ENCODE measurements around the gene CHRNA1.

The CHRNA1 gene

DNA sequence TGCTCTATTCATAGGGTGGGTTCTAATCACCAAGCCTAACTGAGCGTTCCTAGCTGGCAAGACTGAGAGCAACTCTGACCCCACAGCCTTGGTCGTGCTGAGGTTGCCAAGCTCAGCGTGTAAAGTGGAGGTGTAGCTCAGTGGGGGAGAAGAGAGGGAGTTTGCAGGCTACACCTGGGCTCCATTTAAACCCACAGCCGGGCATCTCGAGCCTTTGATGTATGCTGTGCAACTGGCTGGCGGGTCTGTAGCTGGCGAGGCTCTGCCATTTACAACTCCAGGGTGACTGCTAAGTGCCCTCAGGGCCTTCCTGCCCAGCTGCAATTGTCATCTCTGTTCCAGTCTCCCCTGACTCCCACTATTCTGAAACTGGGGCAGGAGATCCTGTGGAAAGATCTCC lies 20.0 kb upstream of the CHRNA1 start:
- Histone ChIP-seq H3K4me3 (no peak overlapping the region), H3K27ac (no peak overlapping the region)
- TF ChIP-seq, protein P1, sequence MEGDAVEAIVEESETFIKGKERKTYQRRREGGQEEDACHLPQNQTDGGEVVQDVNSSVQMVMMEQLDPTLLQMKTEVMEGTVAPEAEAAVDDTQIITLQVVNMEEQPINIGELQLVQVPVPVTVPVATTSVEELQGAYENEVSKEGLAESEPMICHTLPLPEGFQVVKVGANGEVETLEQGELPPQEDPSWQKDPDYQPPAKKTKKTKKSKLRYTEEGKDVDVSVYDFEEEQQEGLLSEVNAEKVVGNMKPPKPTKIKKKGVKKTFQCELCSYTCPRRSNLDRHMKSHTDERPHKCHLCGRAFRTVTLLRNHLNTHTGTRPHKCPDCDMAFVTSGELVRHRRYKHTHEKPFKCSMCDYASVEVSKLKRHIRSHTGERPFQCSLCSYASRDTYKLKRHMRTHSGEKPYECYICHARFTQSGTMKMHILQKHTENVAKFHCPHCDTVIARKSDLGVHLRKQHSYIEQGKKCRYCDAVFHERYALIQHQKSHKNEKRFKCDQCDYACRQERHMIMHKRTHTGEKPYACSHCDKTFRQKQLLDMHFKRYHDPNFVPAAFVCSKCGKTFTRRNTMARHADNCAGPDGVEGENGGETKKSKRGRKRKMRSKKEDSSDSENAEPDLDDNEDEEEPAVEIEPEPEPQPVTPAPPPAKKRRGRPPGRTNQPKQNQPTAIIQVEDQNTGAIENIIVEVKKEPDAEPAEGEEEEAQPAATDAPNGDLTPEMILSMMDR (IDR thresholded peaks at IDR 0.05), result no peak
- DNase-seq (ENCODE audit: low spot score), result no peak

DNA sequence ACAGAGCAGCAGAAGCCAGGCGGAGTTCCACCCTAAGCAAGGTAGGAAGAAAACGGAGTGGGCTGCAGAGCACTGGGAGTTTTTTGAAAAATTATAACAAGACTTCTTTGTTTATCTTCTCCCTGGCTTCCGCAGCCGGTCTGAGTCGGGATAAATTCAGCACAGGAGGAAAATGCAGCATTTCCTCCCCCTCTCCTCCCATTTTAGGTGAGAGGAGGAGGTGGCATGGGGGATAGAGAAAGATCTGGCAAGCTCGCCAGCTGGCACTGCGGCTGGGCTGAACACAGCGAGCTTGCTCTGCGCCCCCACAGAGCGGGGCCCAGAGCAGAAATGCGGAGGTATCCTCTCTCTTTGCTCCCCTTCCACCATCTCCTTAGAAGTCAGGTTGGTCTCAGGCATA lies 17.7 kb upstream of the CHRNA1 start:
- no peak overlapping the region for H3K4me3 ChIP-seq
- no peak overlapping the region for H3K27ac ChIP-seq
- TF ChIP-seq, protein P1 (IDR thresholded peaks at IDR 0.05), result no peak
- DNase-seq (ENCODE audit: low spot score), result no peak

DNA sequence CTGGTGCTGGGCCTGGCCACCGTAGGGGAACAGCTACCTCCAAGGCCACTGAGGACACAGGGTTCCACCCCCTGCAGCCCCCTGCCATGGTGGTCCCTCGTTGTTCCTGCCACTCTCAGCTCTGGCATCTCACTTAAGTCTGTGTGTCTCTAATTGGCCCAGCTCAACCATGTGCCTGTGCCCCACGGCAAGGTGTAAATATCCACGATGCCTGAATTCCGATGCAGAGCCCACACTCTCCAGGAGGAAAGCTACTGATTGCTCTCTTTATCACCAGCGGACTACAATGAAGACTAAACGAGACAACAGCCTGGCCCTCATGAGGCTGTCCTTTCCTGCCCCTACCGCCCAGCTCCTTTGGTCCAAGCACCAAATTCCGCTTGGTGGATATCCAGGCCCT lies 17.0 kb upstream of the CHRNA1 start:
- TF ChIP-seq, protein P1 (IDR thresholded peaks at IDR 0.05), result no peak
- Histone ChIP-seq H3K4me3 (no peak overlapping the region), H3K27ac (no peak overlapping the region)
- no peak for DNase-seq (ENCODE audit: low spot score)

DNA sequence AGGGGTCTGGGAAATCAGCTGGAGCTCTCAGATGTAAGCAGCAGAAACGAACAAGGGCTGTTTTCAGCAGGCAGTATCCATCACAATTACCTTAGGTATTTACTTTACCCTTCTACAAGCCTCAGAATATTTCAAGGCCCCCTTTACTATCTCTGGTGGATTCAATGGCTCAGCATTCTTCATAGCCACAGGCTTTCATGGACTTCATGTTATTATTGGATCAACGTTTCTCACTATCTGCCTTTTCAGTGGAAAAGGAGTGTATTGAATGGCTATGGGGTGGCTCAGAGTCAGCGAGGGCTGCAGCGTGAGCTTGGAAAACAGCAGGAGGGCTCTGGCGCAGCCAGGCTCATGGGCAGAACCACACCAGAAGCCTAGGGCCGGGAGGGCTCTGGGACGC lies 16.6 kb upstream of the CHRNA1 start:
- Histone ChIP-seq H3K4me3 (no peak overlapping the region), H3K27ac (no peak overlapping the region)
- no peak for DNase-seq (ENCODE audit: low spot score)
- TF ChIP-seq, protein P1 (IDR thresholded peaks at IDR 0.05), result no peak

- no peak for DNase-seq (ENCODE audit: low spot score)
- no peak overlapping the region for H3K4me3 ChIP-seq
- no peak overlapping the region for H3K27ac ChIP-seq
- TF ChIP-seq, protein P1 (IDR thresholded peaks at IDR 0.05), result no peak
These were observed 16.0 kb upstream of the CHRNA1 start for GRCh38 chr2:174780191-174780840.

GRCh38 chr2:174779361-174779928 lies 15.2 kb upstream of the CHRNA1 start:
- TF ChIP-seq, protein P1 (IDR thresholded peaks at IDR 0.05), result no peak
- no peak overlapping the region for H3K27ac ChIP-seq
- no peak for DNase-seq (ENCODE audit: low spot score)
- H3K4me3 ChIP-seq, result no peak overlapping the region

All from coronary artery (tissue), 2 donors.